B cell (primary cell): ENCODE measurements around the gene CYTH2. TPM values are rescaled to one million over a fixed set of nuclear protein-coding genes. Genes with fewer than 3 reads are reported as not detected.

Experiments used
- ATAC-seq: fragments of 200-7000 bp; cut with Tn5 transposase; one replicate; pipeline ENCODE4 v1.10.0; 2021; ENCODE audit warnings: low read depth, mild to moderate bottlenecking, moderate number of reproducible peaks, moderate library complexity
- CTCF ChIA-PET: fragments of 350-600 bp; sonication (Branson Sonifier 250); formaldehyde crosslinking; loops from one replicate; lab custom pipeline; 2021; ENCODE audit warnings: antibody characterized with exemption, inconsistent platforms; lab: Charles Lee
- POLR2A ChIA-PET: fragments of 350-600 bp; sonication (Branson Sonifier 250); formaldehyde crosslinking; loops from one replicate; lab custom pipeline; 2021; ENCODE audit warnings: antibody characterized with exemption; lab: Charles Lee
- DNase-seq: peaks from one replicate; pipeline ENCODE4 v3.0.0; 2013
- H2AFZ ChIP-seq: 2 replicates; pipeline ENCODE4 v1.6.1; 2012; ENCODE audit warnings: mild to moderate bottlenecking, low read depth, low read length; ENCODE audit not compliant: insufficient read depth, poor library complexity, severe bottlenecking
- H3K27ac ChIP-seq, 2 donors: 1 replicate in 1 of 2; 2 replicates in 1 of 2; pipeline ENCODE4 v1.5.1; 2012 to 2013; ENCODE audit warnings: low read length in 2 of 2, mild to moderate bottlenecking in 2 of 2, moderate library complexity in 1 of 2
- H3K27me3 ChIP-seq, 4 experiments: fragments of 200-600 bp in 1 of 4; sonication (generic) in 1 of 4; replicated peaks in 1 of 4; 1 replicate in 2 of 4; 2 replicates in 2 of 4; pipeline versions ENCODE4 v1.6.1 to v1.7.0; 2013 to 2016; ENCODE audit warnings: low read length in 3 of 4, mild to moderate bottlenecking in 2 of 4, mixed read lengths in 1 of 4, moderate library complexity in 1 of 4; ENCODE audit not compliant: insufficient read depth in 4 of 4, control insufficient read depth in 3 of 4; ENCODE audit errors: control extremely low read depth in 1 of 4
- H3K36me3 ChIP-seq, 2 experiments: replicated peaks in 1 of 2; 1 replicate in 1 of 2; 2 replicates in 1 of 2; pipeline versions ENCODE4 v1.6.1 to v1.7.1; 2013; ENCODE audit warnings: low read length in 1 of 2; ENCODE audit not compliant: insufficient read depth in 2 of 2, control insufficient read depth in 1 of 2; ENCODE audit errors: control extremely low read depth in 1 of 2, extremely low read depth in 1 of 2
- H3K4me1 ChIP-seq, 2 donors: fragments of 200-600 bp in 1 of 2; sonication (generic) in 1 of 2; 1 replicate in 1 of 2; 2 replicates in 1 of 2; pipeline versions ENCODE4 v1.5.1 to v1.6.1; 2013 to 2017; ENCODE audit warnings: low read length in 2 of 2; ENCODE audit not compliant: control insufficient read depth in 2 of 2, insufficient read depth in 2 of 2
- H3K4me2 ChIP-seq: replicated peaks from 2 replicates; pipeline ENCODE3; 2012; ENCODE audit warnings: mild to moderate bottlenecking, low read depth, low read length; ENCODE audit not compliant: poor library complexity, severe bottlenecking
- H3K4me3 ChIP-seq, 5 experiments: fragments of 200-600 bp in 1 of 5; sonication (generic) in 1 of 5; 1 replicate in 3 of 5; 2 replicates in 2 of 5; pipeline versions ENCODE4 v1.5.1 to v1.7.0; 2011 to 2016; ENCODE audit warnings: low read length in 4 of 5, mild to moderate bottlenecking in 4 of 5, low read depth in 2 of 5, control low read depth in 1 of 5, moderate library complexity in 1 of 5; ENCODE audit not compliant: insufficient read depth in 1 of 5; ENCODE audit errors: control extremely low read depth in 1 of 5, extremely low read depth in 1 of 5
- H3K79me2 ChIP-seq: fragments of 200-600 bp; sonication (generic); one replicate; pipeline ENCODE4 v1.6.0; 2016; ENCODE audit warnings: low read length; ENCODE audit not compliant: control insufficient read depth, insufficient read depth
- H3K9ac ChIP-seq: fragments of 200-600 bp; sonication (generic); 2 replicates; pipeline ENCODE4 v1.6.1; 2017; ENCODE audit warnings: mild to moderate bottlenecking, low read length, moderate library complexity
- H3K9me3 ChIP-seq, 3 donors: one replicate each; pipeline versions ENCODE4 v1.6.1 to v1.7.1; 2013; ENCODE audit warnings: low read length in 2 of 3; ENCODE audit not compliant: control insufficient read depth in 2 of 3, insufficient read depth in 1 of 3; ENCODE audit errors: control extremely low read depth in 1 of 3
- H4K20me1 ChIP-seq: 2 replicates; pipeline ENCODE4 v1.6.0; 2012; ENCODE audit warnings: mild to moderate bottlenecking, low read length; ENCODE audit not compliant: insufficient read depth, control insufficient read depth, poor library complexity, severe bottlenecking
- H3K27ac Mint-ChIP-seq: one replicate; pipeline ENCODE4 v1.8.0; 2021; ENCODE audit warnings: mixed read lengths
- H3K27me3 Mint-ChIP-seq: one replicate; pipeline ENCODE4 v1.8.0; 2021; ENCODE audit warnings: mixed read lengths
- H3K4me1 Mint-ChIP-seq: one replicate; pipeline ENCODE4 v1.8.0; 2021; ENCODE audit warnings: mixed read lengths
- H3K4me3 Mint-ChIP-seq: one replicate; pipeline ENCODE4 v1.8.0; 2021; ENCODE audit warnings: mixed read lengths
- H3K9me3 Mint-ChIP-seq: one replicate; pipeline ENCODE4 v1.8.0; 2022; ENCODE audit warnings: mixed read lengths; ENCODE audit not compliant: insufficient read depth
- CTCF ChIP-seq: fragments of 200-600 bp; IDR thresholded peaks from one replicate; pipeline ENCODE4 v1.8.0; 2022; ENCODE audit warnings: antibody characterized with exemption, mild to moderate bottlenecking
- EZH2 ChIP-seq: IDR thresholded peaks from 2 replicates; pipeline ENCODE4 v1.6.1; 2012; ENCODE audit warnings: borderline replicate concordance, low read depth, mild to moderate bottlenecking, moderate library complexity, low read length; ENCODE audit not compliant: insufficient read depth, poor library complexity, severe bottlenecking
- WGBS: methylation state at CpG from one replicate; pipeline ENCODE4 v1.1.5; 2013; ENCODE audit warnings: missing lambda C conversion rate; ENCODE audit not compliant: insufficient coverage; 5-methylcytosine and 5-hydroxymethylcytosine counted together
- intact Hi-C: fragments of 100-400 bp; cut with micrococcal nuclease; formaldehyde crosslinking; loops from one replicate; pipeline ENCODE4 v1.10.0; 2022
- polyA plus RNA-seq: library from polyadenylated mRNA; depleted of rRNA; stranded (reverse); fragments of >200 nt; gene quantifications from 2 replicates; pipeline ENCODE4 v1.2.3, GENCODE V29; 2012
- total RNA-seq, 2 donors: library from RNA; stranded (reverse); fragments of 120-200 nt in 1 of 2; gene quantifications; 1 replicate in 1 of 2; 2 replicates in 1 of 2; pipeline versions ENCODE4 v1.2.3 to v1.2.4, GENCODE V29; 2013 to 2022

Gene CYTH2
- total and polyA plus RNA-seq, 2 donors (not counting 1 experiment from before 2014, with no cell fraction given) = 40.7 to 56.0 TPM

- no peak for ATAC-seq
- no peak for DNase-seq
- ChIA-PET CTCF (interaction anchor here (2.2 kb wide), 1 partner anchor 112 kb away, joined by 5 read pairs; no protein-coding TSS in a partner anchor), POLR2A (no interaction called here)
- no peak overlapping the region for H3K27ac ChIP-seq
- Mint-ChIP-seq H3K4me3 (no peak overlapping the region), H3K9me3 (no peaks in the 10 kb centered on the region), H3K27me3 (peaks cover 30% of the 10 kb centered on the region), H3K4me1 (peaks cover 27% of the 10 kb centered on the region), H3K27ac (no peak overlapping the region)
- H2AFZ ChIP-seq = peak overlapping the region; percentile 5
- peaks cover 44 to 48% of the 10 kb centered on the region in 2 donors for H3K4me1 ChIP-seq
- peak overlapping the region in 1 of 5 experiments; percentile 9 for H3K4me3 ChIP-seq
- WGBS = 53% methylated on average over 43 of the region's 45 CpGs
- H4K20me1 ChIP-seq = peaks cover under 1% of the 10 kb centered on the region
- no peaks in the 10 kb centered on the region for H3K79me2 ChIP-seq
- intact Hi-C loops = loop anchor here (10.0 kb wide), 1 partner anchor 102 kb away; the partner anchor contains the start of genes GRIN2D and KDELR1
- peaks cover 0 to 37% (median 0%) of the 10 kb centered on the region in 3 donors for H3K9me3 ChIP-seq
- H3K27me3 ChIP-seq = peaks cover 0 to 68% (median 30%) of the 10 kb centered on the region in 4 experiments
- no peak overlapping the region for H3K9ac ChIP-seq
- peak overlapping the region; percentile 62 for H3K4me2 ChIP-seq
- no peak for TF ChIP-seq EZH2
- no peak for TF ChIP-seq CTCF
- no peaks in the 10 kb centered on the region for H3K36me3 ChIP-seq
Observed at GRCh38 chr19:48496959-48497727, 28.0 kb downstream of the CYTH2 start.
